Measurements from ENCODE around the gene TSHZ1.

The TSHZ1 gene

GRCh38 chr18:75248426-75249174 lies 38.0 kb downstream of the TSHZ1 start:
- DNase-seq = peak; percentile 68

GRCh38 chr18:75249175-75249518 lies 38.5 kb downstream of the TSHZ1 start:
- DNase-seq = no peak

DNA sequence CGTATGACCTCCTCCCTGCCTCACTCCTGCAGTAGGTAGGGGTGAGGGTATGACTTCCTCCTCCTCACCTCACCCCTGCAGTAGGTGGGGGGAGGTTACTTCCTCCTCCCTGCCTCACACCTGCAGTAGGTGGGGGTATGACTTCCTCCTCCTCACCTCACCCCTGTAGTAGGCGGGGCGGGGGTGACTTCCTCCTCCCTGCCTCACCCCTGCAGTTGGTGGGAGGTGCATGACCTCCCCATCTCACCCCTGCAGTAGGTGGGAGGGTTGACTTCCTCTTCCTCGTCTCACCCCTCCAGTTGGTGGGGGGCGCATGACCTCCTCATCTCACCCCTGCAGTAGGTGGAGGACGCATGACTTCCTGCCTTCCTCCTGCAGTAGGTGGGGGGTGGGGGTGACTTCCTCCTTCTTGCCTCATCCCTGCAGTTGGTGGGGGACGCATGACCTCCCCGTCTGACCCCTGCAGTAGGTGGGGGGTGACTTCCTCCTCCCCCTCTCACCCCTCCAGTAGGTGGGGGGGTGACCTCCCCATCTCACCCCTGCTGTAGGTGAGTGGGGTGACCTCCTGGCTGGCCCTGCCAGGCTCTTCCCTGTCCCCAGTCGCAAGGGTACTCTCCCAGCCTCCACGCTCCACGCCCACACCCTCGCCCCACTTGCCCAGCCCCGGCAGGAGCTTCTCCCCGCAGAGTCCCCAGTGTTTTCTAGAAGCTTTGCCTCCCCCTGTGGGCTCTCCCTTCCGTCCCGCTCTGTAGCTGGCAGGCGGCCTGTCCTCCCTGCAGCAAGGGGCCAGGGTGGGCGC lies 39.3 kb downstream of the TSHZ1 start:
- DNase-seq = no peak

GRCh38 chr18:75250471-75250821 lies 39.8 kb downstream of the TSHZ1 start:
- no peak for DNase-seq

DNA sequence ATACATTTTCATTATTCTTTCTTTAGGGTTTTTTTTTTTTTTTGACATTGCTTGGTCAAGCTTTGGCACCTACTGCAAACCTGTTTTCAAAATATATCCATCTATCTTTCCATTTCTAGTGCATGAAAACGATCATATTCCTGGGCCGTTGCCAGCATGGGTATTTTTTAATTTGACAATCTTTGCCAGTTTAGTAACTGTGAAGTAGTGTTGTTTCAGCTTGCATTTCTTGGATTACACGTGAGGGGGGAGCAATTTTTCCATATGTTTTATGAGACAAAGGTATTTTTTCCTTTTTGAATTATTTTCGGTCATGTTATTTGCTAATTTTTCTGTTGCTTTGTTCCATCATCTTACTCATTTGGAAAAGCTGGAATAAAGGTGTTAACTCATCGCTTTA lies 40.9 kb downstream of the TSHZ1 start:
- no peak for DNase-seq

DNA sequence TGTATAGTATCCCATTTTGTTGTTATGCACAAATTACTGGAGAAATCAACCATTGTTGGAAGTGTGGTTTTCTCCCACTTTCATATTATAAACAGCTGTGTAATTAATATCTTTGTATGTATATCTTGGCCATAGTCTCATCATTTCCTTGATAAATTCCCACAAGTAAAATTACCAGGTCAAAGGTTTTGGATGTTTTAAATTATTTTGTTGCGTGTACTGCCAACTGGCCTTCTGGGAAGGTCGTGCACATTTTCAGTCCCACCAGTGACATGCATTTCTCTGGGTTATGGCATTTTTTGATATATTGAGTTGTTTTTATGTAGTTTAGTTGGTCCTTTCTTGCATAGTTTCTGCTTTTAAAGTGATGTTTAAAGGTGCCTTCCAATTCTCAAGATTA lies 41.5 kb downstream of the TSHZ1 start:
- DNase-seq = no peak

DNA sequence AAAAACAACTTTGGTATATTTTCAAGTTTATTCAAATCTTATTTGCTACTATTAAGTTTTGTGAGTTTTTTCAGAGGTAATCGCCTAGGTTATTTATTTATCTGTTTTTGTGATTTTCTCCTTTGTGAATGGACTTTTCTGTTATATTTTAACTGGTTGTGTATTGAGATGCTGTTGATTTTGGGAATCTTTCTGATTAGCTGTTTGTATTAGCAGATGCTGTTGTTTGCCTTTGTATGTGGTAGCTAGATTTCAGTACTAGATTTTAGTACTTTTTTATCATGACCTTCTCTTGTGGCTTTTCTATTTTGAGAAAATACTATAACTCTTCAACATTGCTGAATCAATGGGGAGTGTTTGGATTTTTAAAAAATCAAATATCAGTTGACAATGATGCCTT lies 42.4 kb downstream of the TSHZ1 start:
- no peak for DNase-seq

GRCh38 chr18:75253784-75254183 lies 43.2 kb downstream of the TSHZ1 start:
- no peak for DNase-seq

- no peak for DNase-seq
Measured at GRCh38 chr18:75255094-75255493, 44.5 kb downstream of the TSHZ1 start.

DNA sequence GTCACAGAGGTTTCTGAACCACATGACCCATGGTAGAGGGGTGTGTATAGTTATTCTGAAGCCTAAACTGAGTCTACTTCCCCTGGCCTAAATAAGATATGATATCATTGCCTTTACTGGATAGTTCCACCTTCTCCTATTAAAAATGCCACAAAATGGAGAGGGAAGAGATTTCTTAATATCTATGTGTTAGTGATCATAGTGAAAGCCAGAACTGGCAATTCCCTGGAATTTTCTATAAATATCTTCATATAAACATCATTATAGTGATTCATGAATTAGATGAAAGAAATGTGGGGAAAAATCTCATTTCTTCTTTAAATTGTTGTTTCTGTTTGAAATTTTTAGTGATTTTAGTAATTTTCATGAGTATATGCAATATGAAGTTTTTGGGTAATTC lies 45.8 kb downstream of the TSHZ1 start:
- DNase-seq = no peak

DNA sequence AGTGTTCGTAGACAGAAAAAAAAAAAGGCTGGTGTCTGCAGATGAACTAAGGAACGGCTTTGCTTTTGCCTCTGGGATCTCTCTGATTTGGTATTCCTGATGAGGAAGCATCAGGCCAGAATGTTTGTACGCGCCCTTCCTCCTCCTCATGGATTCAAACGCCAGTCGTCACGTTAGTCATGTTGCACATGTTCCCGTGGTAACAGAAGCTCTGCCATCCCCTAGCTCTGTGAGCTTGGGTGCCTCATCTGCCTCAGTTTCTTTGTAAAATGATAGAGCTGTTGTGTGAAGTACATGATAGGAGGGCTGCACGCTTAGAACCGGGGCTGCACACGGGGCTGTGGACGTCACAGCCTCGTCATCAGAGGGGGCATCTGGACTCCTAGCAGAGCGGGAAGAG lies 47.0 kb downstream of the TSHZ1 start:
- DNase-seq = no peak

- no peak for DNase-seq
Measured at GRCh38 chr18:75261430-75262223, 51.0 kb downstream of the TSHZ1 start.

DNA sequence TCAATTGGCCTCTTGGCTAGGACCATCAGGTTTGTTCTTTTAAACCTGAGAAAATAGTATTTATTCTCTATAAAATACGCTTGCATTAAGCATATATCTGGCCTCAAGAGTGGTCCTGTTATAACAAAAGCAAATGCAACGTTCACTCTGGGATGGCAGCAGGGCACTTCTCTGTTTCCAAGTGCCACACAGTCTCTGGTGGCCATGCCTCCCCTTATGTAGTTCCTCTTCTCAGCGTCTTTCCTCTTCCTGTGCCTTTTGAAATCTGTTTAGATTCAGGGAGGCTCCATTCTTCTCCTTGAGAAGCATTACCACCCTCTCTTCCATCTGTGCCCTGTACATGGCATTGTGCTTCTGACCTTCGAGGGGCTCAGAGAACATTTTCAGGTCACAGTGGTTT lies 51.9 kb downstream of the TSHZ1 start:
- DNase-seq = no peak

- DNase-seq = no peak
Measured at GRCh38 chr18:75264195-75264594, 53.6 kb downstream of the TSHZ1 start.

DNA sequence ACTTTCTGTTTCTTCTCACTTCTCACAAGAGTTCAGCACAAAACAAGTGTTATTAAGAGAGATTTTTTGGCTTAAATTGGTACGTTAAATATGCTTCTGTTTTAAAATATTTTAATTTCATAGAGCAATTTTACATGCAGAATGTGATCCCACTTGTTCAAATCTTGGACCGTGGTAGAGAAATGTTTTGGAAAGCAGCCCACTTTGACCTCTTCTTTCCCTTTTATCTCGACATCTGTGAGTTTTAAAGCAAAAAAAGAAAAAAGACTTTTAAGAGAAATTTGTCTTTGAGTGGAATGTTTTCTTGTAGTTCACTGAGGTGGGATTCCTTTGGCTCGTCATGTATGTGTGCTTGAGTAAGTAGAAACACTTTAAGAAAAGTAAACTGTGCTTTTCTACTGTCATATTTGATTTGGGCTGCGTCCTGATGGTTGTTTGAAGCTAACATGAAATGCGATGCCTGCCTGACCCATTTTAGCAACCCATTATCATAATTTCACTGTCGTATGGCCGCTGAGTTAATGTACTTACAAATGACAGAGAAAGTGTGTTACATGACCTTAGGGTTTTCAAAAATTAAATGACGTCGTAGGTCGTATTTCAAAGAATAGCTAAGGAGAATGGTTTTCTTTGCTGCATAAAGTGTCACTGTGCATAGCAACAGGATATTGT lies 54.5 kb downstream of the TSHZ1 start:
- DNase-seq = no peak

GRCh38 chr18:75265872-75266271 lies 55.3 kb downstream of the TSHZ1 start:
- DNase-seq = no peak

DNA sequence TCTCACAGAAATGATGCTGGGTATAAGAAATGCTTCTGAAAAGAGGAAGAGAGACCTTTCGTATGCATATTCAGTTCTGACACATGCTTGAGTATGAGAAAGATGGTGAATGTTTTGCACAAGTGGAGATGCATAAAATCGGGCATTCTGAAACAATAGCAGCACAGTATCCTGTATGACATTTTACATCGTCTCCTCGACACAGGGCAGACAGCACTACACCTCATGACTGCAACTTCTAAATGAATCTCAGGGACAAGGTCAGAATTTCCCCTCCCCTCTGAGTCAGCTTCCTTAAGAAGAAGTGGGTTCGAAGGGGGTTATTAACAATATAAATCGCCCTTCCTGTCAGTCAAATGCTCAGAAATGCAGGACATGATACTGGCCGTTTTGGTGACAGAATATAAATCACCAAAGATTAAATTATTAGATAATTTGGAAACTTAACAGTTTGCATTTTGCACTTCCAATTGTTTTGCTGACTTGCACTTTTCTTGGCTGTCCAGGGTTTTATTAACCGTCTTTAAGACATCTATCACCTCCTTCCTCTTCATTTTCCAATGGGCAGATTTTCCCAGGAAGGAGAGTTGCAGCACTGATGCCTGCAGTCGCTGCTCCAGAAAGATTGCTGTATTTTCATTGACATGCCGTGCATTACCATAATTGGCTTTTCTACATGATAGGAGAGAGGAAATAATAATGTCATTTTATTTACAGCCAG lies 57.2 kb downstream of the TSHZ1 start:
- no peak for DNase-seq

DNA sequence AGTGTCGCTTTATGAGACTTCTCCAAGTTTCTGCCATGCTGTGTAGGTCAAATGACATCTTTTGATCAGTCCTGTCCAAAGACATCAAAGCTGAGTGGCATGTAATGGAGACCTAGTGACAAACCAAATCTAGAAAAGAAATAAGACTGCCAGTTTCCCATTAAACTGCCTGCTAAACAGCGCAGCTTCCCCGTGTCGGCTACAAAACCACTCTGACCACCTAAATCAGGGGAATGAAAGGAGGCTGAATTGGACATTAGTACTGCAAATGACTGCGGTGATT lies 57.7 kb downstream of the TSHZ1 start:
- DNase-seq = no peak

GRCh38 chr18:75269124-75269680 lies 58.6 kb downstream of the TSHZ1 start:
- no peak for DNase-seq

DNA sequence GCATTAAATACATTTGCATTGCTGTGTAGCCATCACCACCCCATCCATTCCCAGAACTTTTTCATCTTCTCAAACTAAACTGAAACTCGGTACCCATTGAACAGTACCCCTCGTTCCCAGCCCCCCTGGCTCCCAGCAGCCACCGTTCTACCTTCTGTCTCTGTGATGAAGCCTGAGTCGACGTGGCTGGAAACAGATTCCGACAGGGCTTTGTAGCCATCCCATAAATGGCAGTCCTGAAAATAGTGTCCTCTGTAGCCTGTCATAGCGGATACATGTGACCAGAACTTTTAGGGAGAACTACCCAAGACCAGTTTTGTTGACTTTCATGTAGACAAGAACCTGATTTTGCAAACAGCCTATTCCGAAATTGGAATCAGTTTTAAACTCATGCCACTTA lies 59.1 kb downstream of the TSHZ1 start:
- DNase-seq = no peak

- no peak for DNase-seq
Measured at GRCh38 chr18:75271952-75272351, 61.4 kb downstream of the TSHZ1 start.

DNA sequence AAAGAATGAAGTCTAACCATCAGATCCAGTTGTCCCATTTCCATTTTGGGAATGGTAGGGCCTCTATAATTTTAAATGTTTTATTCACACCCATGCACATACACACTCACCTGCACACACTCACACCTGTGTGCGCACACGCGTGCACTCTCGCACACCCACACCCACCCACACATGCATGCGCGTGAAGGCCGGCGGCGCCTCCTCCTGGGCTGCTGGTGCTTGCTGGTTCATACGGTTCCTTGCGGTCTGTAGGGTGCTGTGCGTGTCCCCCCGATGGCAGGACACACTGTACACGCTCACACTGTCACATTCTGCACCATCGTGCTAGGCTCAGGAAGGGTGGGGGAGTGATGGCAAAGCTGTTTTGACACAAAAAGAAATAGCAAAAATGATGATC lies 63.2 kb downstream of the TSHZ1 start:
- no peak for DNase-seq

DNA sequence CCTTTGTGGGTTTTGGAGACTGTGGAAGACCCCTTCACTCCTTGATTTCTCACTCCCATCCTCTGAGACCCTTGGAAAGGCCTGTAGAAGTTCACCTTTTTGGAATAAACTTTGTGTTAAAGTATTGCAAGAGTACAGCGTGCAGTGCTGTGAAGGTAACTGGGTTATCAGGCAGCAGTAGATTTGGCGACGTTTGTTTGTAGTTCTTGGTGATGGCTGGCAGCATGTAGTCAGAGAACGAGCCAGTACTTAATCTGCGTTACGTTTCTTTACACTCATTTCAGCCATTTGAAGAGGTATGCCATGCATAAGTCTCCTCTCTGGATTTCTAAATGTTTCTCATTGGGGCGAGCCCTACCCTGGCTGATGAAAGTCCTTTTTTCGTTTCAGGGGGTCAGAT lies 64.6 kb downstream of the TSHZ1 start:
- DNase-seq = no peak

Data from DMS79 treated with DMSO at 0.1 percent for 48 hours (cell line).